ENCODE measurements around the gene EFL1. TPM values are rescaled to one million over a fixed set of nuclear protein-coding genes. Genes with fewer than 3 reads are reported as not detected.
"Not testable (repeated sequence)": the region's sequence is repeated elsewhere in the genome, so short reads cannot be mapped to it uniquely, and the experiment has no call there.

Gene EFL1
- polyA plus RNA-seq, 12 donors = 9.3 to 17.8 (median 14.4) TPM; not detected in 1

DNA sequence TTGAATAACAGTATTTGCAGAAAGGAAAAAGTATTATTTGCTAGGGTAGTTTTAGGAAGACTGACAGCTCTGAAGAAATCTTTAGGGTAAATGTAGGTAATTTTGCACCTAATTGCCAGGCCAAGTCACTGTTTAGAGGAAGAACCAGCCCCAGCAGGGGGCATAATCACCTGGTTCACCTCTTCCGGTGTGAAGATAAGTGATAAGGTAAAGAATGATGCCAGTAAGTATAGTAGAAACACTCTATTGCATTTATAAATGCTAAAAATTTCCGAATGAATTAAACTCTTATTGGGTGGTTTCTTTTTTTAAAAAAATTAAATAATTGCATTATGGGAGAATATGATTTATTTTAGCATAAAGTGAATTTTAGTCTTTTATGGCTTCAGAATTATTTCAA, 21.8 kb upstream of the EFL1 start:
- DNase-seq = not testable (repeated sequence)

DNA sequence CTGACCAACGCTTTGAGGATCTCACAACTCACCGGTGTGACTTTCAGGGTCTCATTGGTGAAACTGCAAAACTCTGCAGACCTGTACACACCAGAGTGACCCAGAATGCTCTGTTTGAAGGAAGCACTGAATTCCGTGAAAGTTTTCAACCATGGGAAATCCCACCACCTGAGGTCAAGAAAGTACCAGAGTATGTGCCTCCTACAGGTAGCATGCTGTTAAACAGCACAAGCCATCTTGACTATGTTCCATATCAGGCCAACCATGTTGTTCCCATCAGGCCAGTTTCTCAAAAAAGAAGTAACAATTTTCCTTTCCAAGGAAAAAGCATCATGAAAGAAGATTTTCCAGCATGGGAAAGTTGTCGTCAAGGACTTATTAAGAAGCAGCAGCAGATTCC, 19.9 kb upstream of the EFL1 start:
- not testable (repeated sequence) for DNase-seq

DNA sequence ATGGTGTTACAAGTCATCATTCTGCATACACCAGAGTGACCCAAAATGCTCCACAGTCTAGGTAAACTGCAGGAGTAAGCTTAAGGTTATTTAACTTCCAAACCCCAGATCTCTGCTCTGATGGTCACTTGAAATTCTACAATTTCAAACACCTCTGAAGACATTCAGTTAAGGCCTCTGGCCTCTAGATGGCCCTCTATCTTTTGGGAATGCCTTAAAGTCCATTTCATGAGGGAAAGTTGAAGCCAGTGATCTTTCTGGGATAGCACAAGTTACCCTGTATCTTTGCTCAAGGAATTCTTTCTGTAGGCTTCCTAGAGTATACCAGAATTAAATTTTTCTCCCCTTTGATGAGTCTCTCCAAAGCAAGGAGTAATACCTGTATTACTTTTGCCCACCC, 18.7 kb upstream of the EFL1 start:
- DNase-seq = not testable (repeated sequence)

DNA sequence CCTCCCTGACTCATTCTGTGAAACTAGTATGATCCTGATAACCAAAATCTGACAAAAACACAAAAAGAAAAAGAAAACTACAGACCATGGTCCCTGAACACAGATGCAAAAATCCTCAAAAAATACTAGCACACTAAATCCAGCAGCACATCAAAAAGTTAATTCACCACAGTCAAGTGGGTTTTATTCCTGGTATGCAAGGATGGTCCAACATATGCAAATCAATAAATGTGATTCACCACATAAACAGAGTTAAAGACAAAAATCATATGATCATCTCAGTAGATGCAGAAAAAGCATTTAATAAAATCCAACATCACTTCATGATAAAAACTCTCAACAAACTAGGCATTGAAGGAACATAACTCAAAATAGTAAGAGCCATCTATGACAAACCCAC, 12.9 kb upstream of the EFL1 start:
- no peak for DNase-seq

DNA sequence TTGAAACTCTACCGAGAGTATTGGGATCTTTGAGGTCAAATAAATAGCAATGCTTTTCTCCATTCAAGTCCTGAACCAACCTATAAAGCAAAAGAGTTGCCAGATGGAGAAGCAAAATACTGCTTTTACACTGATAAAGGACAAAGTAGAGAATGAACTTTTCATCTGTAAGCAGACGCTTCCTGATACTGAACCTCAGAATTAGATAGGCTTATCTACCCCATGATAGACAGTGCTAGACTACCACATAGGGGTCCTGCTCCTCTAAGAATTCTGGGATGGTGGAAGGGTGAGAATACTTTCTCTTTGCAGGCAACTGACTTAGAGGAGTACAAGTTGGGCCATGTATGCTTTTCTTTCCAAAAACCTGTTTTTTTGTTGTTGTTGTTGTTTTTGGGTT, 9.6 kb upstream of the EFL1 start:
- no peak for DNase-seq

DNA sequence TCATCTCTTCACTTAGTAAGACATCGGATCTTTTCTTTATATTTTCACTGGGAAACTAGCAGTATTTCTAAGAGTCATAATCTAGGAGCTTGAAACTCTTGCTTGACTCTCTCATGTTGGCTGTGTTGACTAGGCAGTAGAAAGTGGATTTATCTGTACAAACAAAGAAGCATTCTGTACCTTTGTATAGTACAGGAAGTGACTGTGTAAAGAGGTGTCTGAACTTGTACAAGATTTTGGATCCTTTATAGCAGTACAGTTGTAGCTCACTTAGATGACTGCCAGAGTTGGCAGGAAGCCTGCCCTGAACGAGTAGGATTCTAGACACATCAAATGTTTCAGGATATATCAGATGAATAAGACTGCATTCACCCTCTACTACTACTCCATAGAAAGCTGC, 5.9 kb upstream of the EFL1 start:
- DNase-seq = not testable (repeated sequence)

DNA sequence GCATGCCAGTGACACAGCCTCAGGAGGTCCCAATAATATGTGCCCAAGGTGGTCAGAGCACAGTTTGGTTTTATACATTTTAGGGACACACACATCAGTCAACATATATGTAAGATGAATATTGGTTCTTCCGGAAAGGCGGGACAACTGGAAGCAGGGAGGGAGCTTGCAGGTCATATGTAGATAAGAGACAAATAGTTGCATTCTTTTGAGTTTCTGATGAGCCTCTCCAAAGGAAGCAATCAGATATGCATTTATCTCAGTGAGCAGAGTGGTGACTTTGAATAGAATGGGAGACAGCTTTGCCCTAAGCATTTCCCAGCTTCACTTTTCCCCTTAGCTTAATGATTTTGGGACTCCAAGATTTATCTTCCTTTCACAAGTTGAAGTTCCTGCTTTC, 4.6 kb upstream of the EFL1 start:
- DNase-seq = not testable (repeated sequence)

DNA sequence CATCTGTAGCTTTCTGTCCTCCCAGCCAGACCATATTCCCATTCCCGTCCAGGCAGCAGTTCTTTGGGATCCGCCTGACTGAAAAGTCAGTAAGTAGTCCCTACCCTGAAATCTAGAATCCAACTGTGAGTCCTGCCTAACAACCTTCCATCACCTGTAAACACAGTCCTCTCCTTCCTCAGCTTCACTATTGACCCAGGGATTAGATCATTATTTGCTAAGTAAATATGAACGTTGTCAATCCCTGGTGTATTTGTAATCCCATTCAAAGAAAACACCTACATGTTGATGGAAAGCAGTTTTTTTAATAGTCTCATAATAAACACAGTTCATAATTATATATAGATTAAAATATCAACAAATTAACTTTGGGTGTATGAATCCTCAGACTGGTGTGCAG, 816 bp upstream of the EFL1 start:
- DNase-seq = no peak

DNA sequence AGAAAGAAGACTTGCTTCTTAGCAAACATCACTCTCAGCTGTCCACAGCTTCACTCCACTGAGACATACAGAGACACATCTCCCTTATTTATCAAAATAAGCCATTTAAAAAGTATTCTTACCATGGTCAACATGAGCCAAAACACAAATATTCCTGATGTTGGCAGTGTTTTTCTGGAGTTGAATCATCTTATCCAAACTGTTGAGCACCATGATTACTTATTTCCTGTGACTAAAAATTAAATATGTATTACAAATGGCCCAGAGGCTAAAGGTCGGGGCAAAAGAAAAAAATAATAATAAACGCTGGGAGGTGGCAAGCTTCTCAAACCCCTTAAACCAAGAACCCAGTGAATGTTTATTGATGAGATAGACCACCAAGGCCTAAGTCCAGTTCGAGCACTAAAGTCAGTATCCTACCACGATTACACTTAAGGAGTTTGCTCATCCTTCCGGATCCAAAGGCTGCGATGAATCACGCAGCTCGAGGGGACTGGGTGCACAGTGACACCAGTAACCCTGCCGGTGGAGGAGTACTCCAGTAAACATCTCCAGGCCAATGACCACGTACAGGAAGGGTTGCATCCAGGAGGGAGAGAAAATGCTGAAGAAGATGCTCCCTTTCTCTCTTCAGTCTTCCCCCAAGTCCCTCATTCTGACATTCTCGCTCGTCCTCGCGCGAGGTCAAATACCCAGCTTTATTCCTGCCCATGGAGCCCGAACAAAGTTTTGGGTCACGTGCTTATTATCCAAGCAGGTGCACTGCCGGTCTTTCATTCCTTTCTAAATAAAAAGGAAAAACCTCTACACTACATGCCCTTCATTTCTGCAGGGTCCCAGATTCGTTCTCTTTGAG, 740 bp downstream of the EFL1 start:
- DNase-seq = not testable (repeated sequence)

DNA sequence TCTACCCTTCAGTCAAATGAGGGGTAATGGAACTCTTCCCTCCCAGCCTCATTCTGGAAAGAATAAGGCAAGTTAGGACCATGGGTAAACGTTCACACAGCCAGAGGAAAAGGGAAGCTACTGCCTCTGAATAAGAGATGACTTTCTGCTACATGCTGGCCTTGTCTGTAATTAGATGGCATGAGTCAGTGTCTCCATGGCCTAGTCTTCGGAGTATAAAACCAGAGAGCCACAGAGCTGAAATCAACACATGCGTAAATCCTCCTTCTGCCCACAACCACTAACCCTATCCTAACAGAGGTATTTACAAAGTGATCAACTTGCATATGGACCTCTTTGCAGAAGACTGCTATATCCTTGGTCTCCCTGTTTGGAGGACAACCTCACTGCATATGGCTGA, 14.3 kb downstream of the EFL1 start:
- not testable (repeated sequence) for DNase-seq

DNA sequence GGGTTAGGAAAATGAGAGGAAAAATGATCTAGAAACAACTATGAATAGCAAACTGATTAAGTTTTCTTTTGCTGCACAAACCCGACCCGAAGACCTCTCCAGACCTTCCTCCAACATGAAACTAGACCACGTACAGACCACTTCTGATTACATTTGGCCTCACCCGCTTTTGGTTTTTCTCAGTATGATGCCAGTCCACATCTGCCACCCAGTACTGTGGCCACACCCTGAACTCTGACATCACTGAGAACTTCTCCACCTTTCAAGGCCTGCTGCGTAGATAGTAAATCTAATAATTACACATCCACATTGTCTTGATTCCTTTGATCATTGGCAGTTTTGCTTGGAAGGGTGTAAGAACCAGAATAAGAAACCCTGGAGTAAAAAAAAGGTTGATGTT, 16.6 kb downstream of the EFL1 start:
- DNase-seq = not testable (repeated sequence)

DNA sequence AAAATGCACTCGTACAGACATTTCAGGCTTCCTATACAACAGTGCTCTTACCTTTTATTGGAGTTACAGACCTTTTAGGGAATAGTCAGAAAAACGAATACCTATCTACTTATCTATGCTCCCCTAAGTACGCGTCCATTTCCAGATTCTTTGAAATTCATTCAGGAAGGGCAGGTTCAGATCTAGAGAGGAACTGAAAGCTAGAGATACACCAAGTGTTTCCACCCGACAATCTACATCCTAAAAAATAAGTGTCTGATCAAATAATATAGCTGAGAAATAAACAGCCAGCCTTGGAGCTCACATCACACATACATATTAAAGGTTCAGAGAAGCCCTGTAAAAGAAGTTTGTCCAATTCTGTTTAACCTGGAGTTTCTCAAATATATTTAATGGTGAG, 18.9 kb downstream of the EFL1 start:
- not testable (repeated sequence) for DNase-seq

DNA sequence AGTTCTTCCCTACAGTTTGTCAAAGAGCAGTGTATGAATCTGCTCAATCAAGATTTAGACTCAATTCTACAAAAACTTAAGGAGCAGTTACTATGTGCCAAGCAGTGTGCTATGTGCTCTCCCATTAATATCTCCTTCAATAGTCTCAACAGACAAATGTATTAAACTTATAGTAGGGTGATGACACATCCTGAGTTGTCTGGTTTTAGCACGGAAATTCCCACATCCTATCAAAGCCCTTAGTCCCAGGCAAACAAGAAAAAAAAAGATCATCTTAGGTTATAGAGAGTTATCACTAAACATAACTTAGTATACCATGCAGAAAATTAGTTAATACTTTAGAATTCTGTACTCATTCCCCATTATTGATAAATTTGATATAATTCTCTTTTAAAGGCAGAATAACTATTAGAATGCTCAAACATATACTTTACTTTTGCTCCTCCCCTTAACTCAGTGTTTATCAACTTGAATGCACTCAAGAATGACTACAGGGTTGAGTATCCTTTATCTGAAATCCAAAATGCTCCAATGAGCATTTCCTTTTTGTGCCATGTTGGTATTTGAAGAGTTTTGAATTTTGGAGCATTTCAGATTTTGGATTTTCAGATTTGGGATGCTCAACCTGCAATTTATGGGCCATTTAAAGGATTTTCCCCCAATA, 20.6 kb downstream of the EFL1 start:
- not testable (repeated sequence) for DNase-seq

DNA sequence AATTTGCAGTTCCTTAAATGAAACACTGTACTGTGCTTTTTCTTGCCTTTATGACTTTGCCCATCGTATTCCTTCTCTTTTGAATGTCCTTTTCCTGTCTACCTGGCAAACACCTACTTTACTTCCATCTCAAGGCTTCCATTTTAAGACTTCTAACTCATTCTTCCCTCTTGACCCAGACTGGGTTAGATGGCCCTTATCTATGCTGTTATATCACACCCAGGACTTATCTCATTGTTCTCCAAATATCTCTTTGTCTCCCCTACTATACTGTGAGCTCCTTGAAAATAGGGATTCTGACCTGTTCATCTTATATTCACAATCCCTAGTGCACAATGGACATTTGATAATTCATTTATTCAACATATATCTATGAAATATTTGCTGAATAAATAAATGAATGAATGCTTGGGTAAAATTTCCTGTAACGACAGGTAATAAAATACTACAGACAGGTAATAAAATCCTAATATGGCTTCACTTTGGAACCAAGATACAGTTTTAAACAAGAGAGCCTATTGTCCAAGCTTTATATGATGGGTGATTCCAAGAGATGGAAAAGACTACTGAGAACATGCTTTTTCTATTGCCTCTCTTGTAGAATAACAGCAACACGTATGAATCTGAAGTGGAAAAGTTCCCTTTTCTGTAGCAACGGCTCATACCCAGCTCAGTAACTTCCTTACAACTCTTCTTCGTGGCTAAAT, 22.7 kb downstream of the EFL1 start:
- DNase-seq = no peak

DNA sequence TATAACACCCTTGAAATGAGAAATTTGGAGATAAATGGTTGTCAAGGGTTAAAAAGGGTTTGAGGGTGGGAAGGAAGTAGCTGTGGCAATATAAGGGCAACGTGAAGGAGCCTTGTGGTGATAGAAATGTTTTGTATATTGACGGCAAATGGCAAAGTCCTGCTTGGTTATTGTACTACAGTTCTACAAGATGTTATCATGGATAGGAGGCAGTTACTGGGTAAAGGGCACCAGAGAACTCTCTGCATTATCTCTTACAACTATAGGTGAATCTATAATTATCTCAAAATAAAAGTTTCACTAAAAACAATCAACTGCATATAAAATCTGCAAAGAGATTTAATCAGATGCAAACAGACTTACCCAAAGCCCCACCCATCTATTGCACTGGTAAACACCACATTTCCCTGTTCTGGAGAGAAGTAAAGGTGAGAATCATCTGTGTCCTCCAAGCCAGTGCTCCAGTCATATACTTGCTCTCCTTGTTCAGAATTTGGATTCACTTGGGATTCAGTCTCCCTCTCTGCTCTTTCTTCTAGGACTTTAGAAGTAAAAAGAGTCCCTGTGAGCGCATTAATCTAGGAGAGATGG, 24.5 kb downstream of the EFL1 start:
- DNase-seq = not testable (repeated sequence)

DNA sequence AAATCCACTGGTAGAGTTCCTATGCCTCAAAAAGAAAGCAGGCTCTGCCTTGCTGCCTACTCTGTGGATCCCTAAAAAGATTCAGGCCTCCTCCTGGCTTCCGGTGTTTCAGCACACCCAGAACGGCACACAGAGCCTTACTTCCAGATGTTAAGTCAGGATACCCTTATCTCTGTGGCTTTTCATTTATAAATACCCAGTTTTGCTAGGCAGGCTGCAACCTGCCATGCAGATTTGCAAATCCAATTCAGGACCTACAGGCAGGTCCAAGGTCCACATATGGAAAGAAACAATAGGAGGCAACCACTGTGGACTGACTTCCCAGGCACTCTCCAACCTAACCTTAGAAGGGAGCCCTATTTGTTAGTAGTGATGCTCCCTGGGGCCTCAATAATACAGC, 30.7 kb downstream of the EFL1 start:
- DNase-seq = no peak

DNA sequence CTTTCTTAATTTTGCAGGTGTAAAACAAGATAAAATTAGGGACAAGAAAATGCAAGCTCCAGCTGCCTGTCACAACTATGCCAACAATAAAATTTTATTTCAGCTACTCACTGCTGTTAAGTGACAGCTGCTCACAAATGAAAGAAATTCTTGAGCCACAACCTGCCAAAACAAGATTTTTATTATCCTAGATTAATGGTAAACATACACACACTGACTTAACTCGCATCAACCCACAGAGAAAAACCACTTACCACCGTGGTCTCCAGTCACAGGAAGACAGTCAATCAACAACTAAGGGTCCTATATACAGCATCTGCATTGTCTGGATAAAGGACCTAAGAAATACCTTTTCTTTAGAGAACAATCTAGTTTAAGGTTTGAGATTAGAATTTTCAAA, 31.3 kb downstream of the EFL1 start:
- no peak for DNase-seq

DNA sequence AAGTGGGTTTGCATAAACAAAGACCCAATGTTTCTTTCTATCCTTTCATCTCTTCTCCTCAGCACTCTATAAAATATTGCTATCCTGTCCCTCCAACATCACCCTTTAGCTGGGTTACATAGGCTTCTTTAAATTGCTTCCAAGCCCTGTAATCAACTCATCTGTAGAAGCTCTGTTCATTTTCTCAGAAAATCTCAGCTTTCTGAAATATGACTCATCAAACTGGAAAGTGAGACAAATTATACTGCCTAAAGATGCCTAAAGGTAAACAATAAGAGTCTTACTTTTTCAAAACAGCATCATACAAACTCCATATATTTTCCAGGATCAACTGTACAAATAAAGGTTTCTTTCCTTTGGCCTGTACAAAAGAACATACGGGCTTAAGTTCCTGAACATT, 33.8 kb downstream of the EFL1 start:
- no peak for DNase-seq

DNA sequence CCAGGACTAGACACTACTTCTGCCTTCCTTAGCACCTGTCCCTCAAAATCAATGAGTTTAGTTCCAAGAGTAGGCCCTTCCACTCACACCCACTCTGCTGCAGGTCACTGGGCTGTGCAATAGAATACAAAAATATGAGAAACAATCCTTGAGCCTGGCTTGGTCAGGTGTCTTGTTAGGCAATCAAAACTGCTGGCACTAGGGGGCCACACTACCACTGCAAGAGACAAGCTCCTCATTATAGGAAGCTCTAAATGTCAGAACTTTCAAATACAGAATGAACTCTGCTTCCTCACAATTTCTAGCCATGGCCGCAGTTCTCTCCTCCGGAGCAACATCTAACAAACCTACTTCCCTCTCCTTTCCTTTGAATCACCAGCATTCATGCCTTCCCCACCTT, 41.0 kb downstream of the EFL1 start:
- not testable (repeated sequence) for DNase-seq

DNA sequence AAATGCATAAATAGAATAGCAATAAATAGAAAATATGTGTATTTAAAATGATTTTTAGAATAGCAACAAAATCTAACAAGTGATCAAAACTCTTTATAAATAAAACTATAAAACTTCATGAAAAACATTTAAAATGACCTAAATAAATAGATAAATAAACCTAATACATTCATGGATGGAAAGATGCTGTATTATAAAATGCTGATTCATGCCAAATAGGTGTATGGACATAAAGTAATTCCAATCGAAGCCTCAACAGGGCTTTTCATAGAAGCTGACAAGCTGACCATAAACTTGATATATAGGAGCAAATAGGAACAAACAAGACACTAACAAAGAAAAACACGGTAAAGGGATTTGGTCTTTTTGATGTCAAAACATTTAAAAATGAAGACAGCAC, 46.4 kb downstream of the EFL1 start:
- not testable (repeated sequence) for DNase-seq

DNA sequence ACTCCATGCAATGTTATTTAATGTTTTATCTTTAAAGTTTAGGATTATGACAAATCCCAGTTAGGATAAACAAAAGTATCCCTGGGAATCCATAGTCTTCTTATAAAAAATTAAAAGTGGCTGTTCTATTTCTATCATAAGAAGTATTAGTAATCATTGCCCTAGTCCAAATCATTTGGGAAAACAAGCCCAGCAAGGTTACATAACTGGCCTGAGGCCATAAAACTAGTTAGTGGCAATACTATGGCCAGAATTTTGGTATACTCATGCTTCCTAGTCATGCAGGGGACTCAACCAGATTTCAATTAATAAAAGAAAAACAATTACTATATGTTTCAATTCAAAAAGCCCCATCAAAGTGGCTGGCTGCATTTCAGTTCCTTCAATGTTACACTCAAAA, 50.3 kb downstream of the EFL1 start:
- not testable (repeated sequence) for DNase-seq

DNA sequence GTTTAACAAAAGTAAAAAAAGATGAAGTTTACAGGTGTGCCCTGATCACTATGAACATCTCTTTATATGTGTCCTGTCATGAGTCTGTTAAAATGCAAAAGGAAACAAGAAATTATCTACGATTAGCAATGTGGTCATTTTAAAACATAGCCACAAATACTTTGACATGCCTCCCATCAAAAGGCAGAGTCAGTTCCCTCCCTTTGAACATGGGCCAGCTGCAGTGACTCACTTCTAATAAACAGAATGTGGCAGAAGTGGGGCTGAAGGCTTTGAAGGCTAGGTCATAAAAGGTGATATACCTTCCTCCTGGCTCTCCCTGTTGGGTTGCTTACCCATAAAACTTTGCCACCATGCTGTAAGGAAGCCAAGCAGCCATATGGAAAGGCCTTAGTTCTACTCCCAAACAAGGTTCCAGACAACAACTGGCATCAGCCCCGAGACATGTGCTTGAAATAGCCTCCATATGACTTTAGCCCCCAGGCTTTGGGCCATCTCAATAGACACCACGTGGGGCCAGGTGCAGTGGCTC, 52.4 kb downstream of the EFL1 start:
- DNase-seq = not testable (repeated sequence)
